Measurements from ENCODE around the gene GAB2. TPM values are rescaled to one million over a fixed set of nuclear protein-coding genes. Genes with fewer than 3 reads are reported as not detected.

Gene GAB2
- total and polyA plus RNA-seq, 2 experiments from 2014 or later: 4.9 to 10.2 TPM

DNA sequence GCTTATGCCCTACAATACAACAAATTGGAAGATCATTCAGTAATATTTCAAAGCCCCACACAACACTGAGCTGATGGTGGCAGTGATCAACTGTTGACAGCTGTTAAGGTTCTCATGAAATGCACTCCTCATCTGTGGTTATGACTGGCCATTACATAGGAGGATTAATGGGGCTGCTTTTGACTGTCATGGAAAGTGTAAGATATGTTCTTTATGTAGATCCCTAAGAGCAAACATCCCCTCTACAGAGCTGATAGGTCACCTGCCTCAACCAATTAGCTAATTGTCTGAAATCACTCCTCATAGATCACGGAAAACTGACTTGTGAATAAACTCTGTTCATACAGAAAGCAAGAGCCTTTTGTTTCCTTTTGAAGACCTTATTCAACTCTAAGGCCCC lies 78.1 kb downstream of the GAB2 start:
- 91% methylated on average over 1 of the region's 1 CpG for WGBS (ENCODE audit: low lambda C conversion rate, missing lambda C conversion rate)

DNA sequence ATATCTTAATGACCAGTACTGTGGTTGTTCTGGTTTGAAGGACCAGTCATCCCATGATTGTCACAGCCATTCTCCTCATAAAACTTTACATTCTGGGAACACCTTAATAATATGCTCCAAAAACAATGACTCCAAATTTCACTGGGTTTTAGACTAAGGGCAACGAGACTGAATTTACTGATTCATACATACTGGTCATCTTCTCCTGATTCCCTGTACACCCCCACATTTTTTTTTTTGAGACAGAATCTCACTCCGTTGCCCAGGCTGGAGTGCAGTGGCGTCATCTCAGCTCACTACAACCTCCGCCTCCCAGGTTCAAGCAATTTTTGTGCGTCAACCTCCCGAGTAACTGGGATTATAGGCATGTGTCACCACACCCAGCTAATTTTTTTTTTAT lies 78.9 kb downstream of the GAB2 start:
- Histone ChIP-seq H3K9me2 (replicated peaks; ENCODE audit: insufficient read depth) (no peaks in the 10 kb centered on the region), H3K36me3 (replicated peaks; ENCODE audit: insufficient read depth, low read depth) (no peaks in the 10 kb centered on the region), H3K9me3 (ENCODE audit: low read depth) (peaks cover 7% of the 10 kb centered on the region), H3K4me2 (no peak overlapping the region), H3K4me1 (ENCODE audit: insufficient read depth) (no peaks in the 10 kb centered on the region), H3K4me3 (no peak overlapping the region), H3K79me2 (peaks cover 60% of the 10 kb centered on the region), H3K27ac (no peak overlapping the region), H2AFZ (no peak overlapping the region), H3K27me3 (no peaks in the 10 kb centered on the region), H4K20me1 (ENCODE audit: insufficient read depth, poor library complexity, severe bottlenecking) (peaks cover 4% of the 10 kb centered on the region)
- DNase-seq (ENCODE audit: low spot score): no peak
- TF ChIP-seq EZH2 (IDR thresholded peaks at IDR 0.05; ENCODE audit: borderline replicate concordance) (no peak), EZH2phosphoT487 (IDR thresholded peaks at IDR 0.05; ENCODE audit: low read depth, severe bottlenecking, unreplicated experiment) (no peak)
- TF ChIP-seq, protein P1, sequence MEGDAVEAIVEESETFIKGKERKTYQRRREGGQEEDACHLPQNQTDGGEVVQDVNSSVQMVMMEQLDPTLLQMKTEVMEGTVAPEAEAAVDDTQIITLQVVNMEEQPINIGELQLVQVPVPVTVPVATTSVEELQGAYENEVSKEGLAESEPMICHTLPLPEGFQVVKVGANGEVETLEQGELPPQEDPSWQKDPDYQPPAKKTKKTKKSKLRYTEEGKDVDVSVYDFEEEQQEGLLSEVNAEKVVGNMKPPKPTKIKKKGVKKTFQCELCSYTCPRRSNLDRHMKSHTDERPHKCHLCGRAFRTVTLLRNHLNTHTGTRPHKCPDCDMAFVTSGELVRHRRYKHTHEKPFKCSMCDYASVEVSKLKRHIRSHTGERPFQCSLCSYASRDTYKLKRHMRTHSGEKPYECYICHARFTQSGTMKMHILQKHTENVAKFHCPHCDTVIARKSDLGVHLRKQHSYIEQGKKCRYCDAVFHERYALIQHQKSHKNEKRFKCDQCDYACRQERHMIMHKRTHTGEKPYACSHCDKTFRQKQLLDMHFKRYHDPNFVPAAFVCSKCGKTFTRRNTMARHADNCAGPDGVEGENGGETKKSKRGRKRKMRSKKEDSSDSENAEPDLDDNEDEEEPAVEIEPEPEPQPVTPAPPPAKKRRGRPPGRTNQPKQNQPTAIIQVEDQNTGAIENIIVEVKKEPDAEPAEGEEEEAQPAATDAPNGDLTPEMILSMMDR (IDR thresholded peaks at IDR 0.05; ENCODE audit: poor library complexity): no peak
- WGBS (ENCODE audit: low lambda C conversion rate, missing lambda C conversion rate): 94% methylated on average over 6 of the region's 6 CpGs

More for the DNA sequence above, 78.1 kb downstream of the GAB2 start:
- H3K27ac ChIP-seq: no peak overlapping the region
- H3K9me3 ChIP-seq (ENCODE audit: low read depth): peaks cover 7% of the 10 kb centered on the region
- no peak overlapping the region for H3K4me3 ChIP-seq
- H3K4me2 ChIP-seq: no peak overlapping the region
- no peaks in the 10 kb centered on the region for H3K4me1 ChIP-seq (ENCODE audit: insufficient read depth)
- no peak overlapping the region for H2AFZ ChIP-seq
- peaks cover 62% of the 10 kb centered on the region for H3K79me2 ChIP-seq
- H4K20me1 ChIP-seq (ENCODE audit: insufficient read depth, poor library complexity, severe bottlenecking): peaks cover 4% of the 10 kb centered on the region
- no peaks in the 10 kb centered on the region for H3K27me3 ChIP-seq
- H3K9me2 ChIP-seq (replicated peaks; ENCODE audit: insufficient read depth): no peaks in the 10 kb centered on the region
- DNase-seq (ENCODE audit: low spot score): no peak
- no peaks in the 10 kb centered on the region for H3K36me3 ChIP-seq (replicated peaks; ENCODE audit: insufficient read depth, low read depth)
- TF ChIP-seq, protein P1 (IDR thresholded peaks at IDR 0.05; ENCODE audit: poor library complexity): no peak
- TF ChIP-seq EZH2phosphoT487 (IDR thresholded peaks at IDR 0.05; ENCODE audit: low read depth, severe bottlenecking, unreplicated experiment) (no peak), EZH2 (IDR thresholded peaks at IDR 0.05; ENCODE audit: borderline replicate concordance) (no peak)

DNA sequence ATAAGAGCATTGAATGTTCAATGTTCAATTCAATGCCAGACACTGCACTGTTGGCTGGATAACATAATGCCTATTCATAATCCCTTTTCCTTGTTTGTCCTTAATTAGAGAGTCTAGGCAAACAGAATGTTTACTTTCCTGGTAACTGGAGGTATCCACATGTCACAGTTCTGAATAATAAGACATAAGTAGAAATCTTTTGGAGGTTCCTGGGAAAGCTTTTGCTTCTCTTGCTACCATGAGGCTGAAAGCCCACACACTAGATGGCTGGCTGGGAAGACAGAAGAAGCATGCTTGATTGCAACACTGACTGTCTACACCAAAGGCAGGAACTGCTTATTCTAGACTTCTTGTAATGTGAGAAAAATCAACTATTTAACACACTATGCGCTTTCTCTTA lies 79.5 kb downstream of the GAB2 start:
- H3K27me3 ChIP-seq: no peaks in the 10 kb centered on the region
- DNase-seq (ENCODE audit: low spot score): no peak
- no peak overlapping the region for H2AFZ ChIP-seq
- no peaks in the 10 kb centered on the region for H3K4me1 ChIP-seq (ENCODE audit: insufficient read depth)
- H3K79me2 ChIP-seq: peaks cover 60% of the 10 kb centered on the region
- H3K9me2 ChIP-seq (replicated peaks; ENCODE audit: insufficient read depth): no peaks in the 10 kb centered on the region
- WGBS (ENCODE audit: low lambda C conversion rate, missing lambda C conversion rate): 100% methylated on average over 1 of the region's 1 CpG
- H3K4me3 ChIP-seq: no peak overlapping the region
- peaks cover 4% of the 10 kb centered on the region for H4K20me1 ChIP-seq (ENCODE audit: insufficient read depth, poor library complexity, severe bottlenecking)
- H3K9me3 ChIP-seq (ENCODE audit: low read depth): peaks cover 7% of the 10 kb centered on the region
- TF ChIP-seq, protein P1 (IDR thresholded peaks at IDR 0.05; ENCODE audit: poor library complexity): no peak
- no peak for TF ChIP-seq EZH2 (IDR thresholded peaks at IDR 0.05; ENCODE audit: borderline replicate concordance)
- no peak for TF ChIP-seq EZH2phosphoT487 (IDR thresholded peaks at IDR 0.05; ENCODE audit: low read depth, severe bottlenecking, unreplicated experiment)
- H3K36me3 ChIP-seq (replicated peaks; ENCODE audit: insufficient read depth, low read depth): no peaks in the 10 kb centered on the region
- no peak overlapping the region for H3K4me2 ChIP-seq
- H3K27ac ChIP-seq: no peak overlapping the region

DNA sequence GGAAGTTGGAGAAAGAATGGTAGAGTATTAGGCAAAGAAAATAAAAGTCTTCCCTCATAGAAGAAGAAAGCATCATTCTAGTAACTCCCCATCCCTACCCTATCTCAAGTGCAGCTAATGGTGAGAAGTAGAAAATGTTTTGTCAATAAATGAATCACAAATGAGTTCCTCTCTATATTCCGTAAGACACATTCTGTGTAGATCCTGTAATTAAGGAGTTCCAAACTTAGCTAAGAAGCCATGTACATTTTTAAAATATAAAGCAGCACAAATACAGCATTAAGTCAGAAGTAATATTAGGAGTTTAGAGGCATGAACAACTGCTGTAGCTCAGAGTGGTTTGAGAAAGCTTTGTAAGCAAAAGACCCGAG lies 80.1 kb downstream of the GAB2 start:
- Histone ChIP-seq H3K4me1 (ENCODE audit: insufficient read depth) (no peaks in the 10 kb centered on the region), H3K9me3 (ENCODE audit: low read depth) (peaks cover 7% of the 10 kb centered on the region), H3K36me3 (replicated peaks; ENCODE audit: insufficient read depth, low read depth) (no peaks in the 10 kb centered on the region), H2AFZ (no peak overlapping the region), H3K4me2 (no peak overlapping the region), H3K79me2 (peaks cover 60% of the 10 kb centered on the region), H3K27me3 (no peaks in the 10 kb centered on the region), H4K20me1 (ENCODE audit: insufficient read depth, poor library complexity, severe bottlenecking) (peaks cover 4% of the 10 kb centered on the region), H3K27ac (no peak overlapping the region), H3K4me3 (no peak overlapping the region), H3K9me2 (replicated peaks; ENCODE audit: insufficient read depth) (no peaks in the 10 kb centered on the region)
- WGBS (ENCODE audit: low lambda C conversion rate, missing lambda C conversion rate): 79% methylated on average over 2 of the region's 2 CpGs
- TF ChIP-seq, protein P1 (IDR thresholded peaks at IDR 0.05; ENCODE audit: poor library complexity): no peak
- TF ChIP-seq EZH2phosphoT487 (IDR thresholded peaks at IDR 0.05; ENCODE audit: low read depth, severe bottlenecking, unreplicated experiment) (no peak), EZH2 (IDR thresholded peaks at IDR 0.05; ENCODE audit: borderline replicate concordance) (no peak)
- no peak for DNase-seq (ENCODE audit: low spot score)

Data from hepatocyte (in vitro differentiated cells).